Trophoblast cell (in vitro differentiated cells and primary cell): ENCODE results near the gene RNF208.

ENCODE experiments used
- DNase-seq, 2 donors: peaks; one replicate each; pipeline ENCODE4 v3.0.0-alpha.2; 2016
- H2AFZ ChIP-seq: 2 replicates; pipeline ENCODE4 v1.6.1; 2013; ENCODE audit warnings: low read length, moderate library complexity, mild to moderate bottlenecking; ENCODE audit not compliant: insufficient read depth, poor library complexity
- H2AK5ac ChIP-seq: 2 replicates; pipeline ENCODE4 v1.6.1; 2013; ENCODE audit warnings: mild to moderate bottlenecking, low read length
- H2BK120ac ChIP-seq: 2 replicates; pipeline ENCODE4 v1.6.1; 2013; ENCODE audit warnings: low read length, mild to moderate bottlenecking, moderate library complexity; ENCODE audit not compliant: insufficient read depth, poor library complexity
- H2BK12ac ChIP-seq: 2 replicates; pipeline ENCODE4 v1.6.1; 2013; ENCODE audit warnings: mild to moderate bottlenecking, low read length, moderate library complexity
- H2BK5ac ChIP-seq: 2 replicates; pipeline ENCODE4 v1.6.1; 2013; ENCODE audit warnings: low read length, low read depth, moderate library complexity, mild to moderate bottlenecking; ENCODE audit not compliant: poor library complexity
- H3K14ac ChIP-seq: 2 replicates; pipeline ENCODE4 v1.6.1; 2013; ENCODE audit warnings: mild to moderate bottlenecking, low read length
- H3K18ac ChIP-seq: 2 replicates; pipeline ENCODE4 v1.6.1; 2013; ENCODE audit warnings: mild to moderate bottlenecking, low read length
- H3K23ac ChIP-seq: 2 replicates; pipeline ENCODE4 v1.6.1; 2013; ENCODE audit warnings: low read length
- H3K27ac ChIP-seq: 2 replicates; pipeline ENCODE4 v1.5.1; 2013; ENCODE audit warnings: low read depth, mild to moderate bottlenecking, inconsistent platforms, low read length, moderate library complexity
- H3K27me3 ChIP-seq: 2 replicates; pipeline ENCODE4 v1.6.1; 2013; ENCODE audit warnings: inconsistent platforms, mild to moderate bottlenecking, low read length, moderate library complexity; ENCODE audit not compliant: insufficient read depth
- H3K36me3 ChIP-seq, 2 experiments: 1 replicate in 1 of 2; 2 replicates in 1 of 2; pipeline ENCODE4 v1.6.1; 2013; ENCODE audit warnings: low read length in 2 of 2, mild to moderate bottlenecking in 2 of 2, moderate library complexity in 1 of 2; ENCODE audit not compliant: insufficient read depth in 2 of 2, control insufficient read depth in 1 of 2
- H3K4ac ChIP-seq: 2 replicates; pipeline ENCODE4 v1.6.1; 2013; ENCODE audit warnings: low read depth, mild to moderate bottlenecking, low read length, moderate library complexity
- H3K4me1 ChIP-seq, 2 experiments: 1 replicate in 1 of 2; 2 replicates in 1 of 2; pipeline ENCODE4 v1.6.1; 2013; ENCODE audit warnings: low read length in 2 of 2, mild to moderate bottlenecking in 2 of 2, moderate library complexity in 1 of 2; ENCODE audit not compliant: insufficient read depth in 2 of 2, control insufficient read depth in 1 of 2
- H3K4me2 ChIP-seq: 2 replicates; pipeline ENCODE4 v1.6.1; 2013; ENCODE audit warnings: inconsistent platforms, mild to moderate bottlenecking, low read length, moderate library complexity
- H3K4me3 ChIP-seq: 2 replicates; pipeline ENCODE4 v1.5.1; 2013; ENCODE audit warnings: mild to moderate bottlenecking, low read depth, low read length, inconsistent platforms
- H3K79me1 ChIP-seq: one replicate; pipeline ENCODE4 v1.6.1; 2013; ENCODE audit warnings: low read length
- H3K79me2 ChIP-seq: 2 replicates; pipeline ENCODE4 v1.6.1; 2013; ENCODE audit warnings: low read length, mild to moderate bottlenecking; ENCODE audit not compliant: control insufficient read depth, insufficient read depth, poor library complexity
- H3K9ac ChIP-seq: 2 replicates; pipeline ENCODE4 v1.6.1; 2013; ENCODE audit warnings: mild to moderate bottlenecking, low read length
- H3K9me3 ChIP-seq: 2 replicates; pipeline ENCODE4 v1.6.1; 2013; ENCODE audit warnings: low read depth, mild to moderate bottlenecking, control low read depth, inconsistent platforms, low read length; ENCODE audit not compliant: insufficient read depth
- H4K12ac ChIP-seq: 2 replicates; pipeline ENCODE4 v1.6.1; 2013; ENCODE audit warnings: low read depth, mild to moderate bottlenecking, low read length, moderate library complexity
- H4K8ac ChIP-seq: 2 replicates; pipeline ENCODE4 v1.6.1; 2013; ENCODE audit warnings: low read depth, mild to moderate bottlenecking, low read length, moderate library complexity
- H4K91ac ChIP-seq: one replicate; pipeline ENCODE4 v1.6.1; 2013; ENCODE audit warnings: low read depth, mild to moderate bottlenecking, low read length, moderate library complexity
- WGBS: extraction: QIAGEN DNeasy Blood & Tissue Kit; methylation state at CpG from one replicate; pipeline ENCODE4 v1.1.7; 2013; ENCODE audit warnings: missing lambda C conversion rate; ENCODE audit not compliant: insufficient read length, insufficient coverage; ENCODE audit errors: extremely low coverage; 5-methylcytosine and 5-hydroxymethylcytosine counted together

Gene RNF208

GRCh38 chr9:137236936-137237421, 14.9 kb upstream of the RNF208 start:
- WGBS = no CpG with 5 or more reads among the region's 11 CpGs
- Histone ChIP-seq H2AK5ac (peak overlapping the region; percentile 66), H3K27ac (no peak overlapping the region), H3K4me2 (peak overlapping the region; percentile 42), H3K79me1 (peaks cover 8% of the 10 kb centered on the region), H3K14ac (peak overlapping the region; percentile 10), H3K36me3 (peaks cover under 1 to 3% of the 10 kb centered on the region in 2 experiments), H2AFZ (no peak overlapping the region), H3K23ac (no peak overlapping the region), H3K9ac (no peak overlapping the region), H3K4me1 (peaks cover 5% of the 10 kb centered on the region in 2 experiments), H4K91ac (no peak overlapping the region), H2BK120ac (no peak overlapping the region), H4K12ac (no peak overlapping the region), H3K9me3 (no peaks in the 10 kb centered on the region), H3K18ac (peak overlapping the region; percentile 30), H3K27me3 (no peaks in the 10 kb centered on the region), H2BK12ac (no peak overlapping the region), H4K8ac (no peak overlapping the region), H3K4ac (peak overlapping the region; percentile 17), H2BK5ac (no peak overlapping the region), H3K4me3 (no peak overlapping the region), H3K79me2 (peaks cover 12% of the 10 kb centered on the region)
- no peak for DNase-seq

GRCh38 chr9:137236238-137236935, 14.3 kb upstream of the RNF208 start:
- Histone ChIP-seq H2AFZ (no peak overlapping the region), H2BK120ac (no peak overlapping the region), H3K4ac (peak overlapping the region; percentile 17), H2BK12ac (no peak overlapping the region), H3K9ac (no peak overlapping the region), H3K18ac (peak overlapping the region; percentile 30), H3K79me1 (peaks cover 8% of the 10 kb centered on the region), H3K4me2 (peak overlapping the region; percentile 42), H3K14ac (peak overlapping the region; percentile 10), H4K12ac (no peak overlapping the region), H3K36me3 (no peaks in the 10 kb centered on the region), H4K8ac (peak overlapping the region; percentile 22), H3K27ac (no peak overlapping the region), H3K79me2 (peaks cover 7% of the 10 kb centered on the region), H4K91ac (no peak overlapping the region), H2AK5ac (peak overlapping the region; percentile 66), H3K4me3 (no peak overlapping the region), H3K4me1 (peaks cover 5% of the 10 kb centered on the region in 2 experiments), H2BK5ac (no peak overlapping the region), H3K23ac (no peak overlapping the region), H3K9me3 (no peaks in the 10 kb centered on the region), H3K27me3 (no peaks in the 10 kb centered on the region)
- peak; percentile 75 to 84 for DNase-seq
- no CpG with 5 or more reads among the region's 31 CpGs for WGBS

- Histone ChIP-seq H2BK120ac (no peak overlapping the region), H3K23ac (no peak overlapping the region), H3K4me2 (no peak overlapping the region), H3K79me1 (peaks cover 6% of the 10 kb centered on the region), H3K27me3 (no peaks in the 10 kb centered on the region), H3K27ac (no peak overlapping the region), H3K4me1 (peaks cover 5% of the 10 kb centered on the region in 2 experiments), H3K79me2 (peaks cover 5% of the 10 kb centered on the region), H2BK12ac (no peak overlapping the region), H3K18ac (no peak overlapping the region), H4K8ac (no peak overlapping the region), H3K4me3 (no peak overlapping the region), H3K9me3 (no peaks in the 10 kb centered on the region), H4K12ac (no peak overlapping the region), H2BK5ac (no peak overlapping the region), H3K4ac (no peak overlapping the region), H3K36me3 (no peaks in the 10 kb centered on the region), H2AK5ac (no peak overlapping the region), H3K9ac (no peak overlapping the region), H2AFZ (no peak overlapping the region), H3K14ac (no peak overlapping the region), H4K91ac (no peak overlapping the region)
- no CpG with 5 or more reads among the region's 35 CpGs for WGBS
- no peak for DNase-seq
Measured at GRCh38 chr9:137235424-137236237, 13.6 kb upstream of the RNF208 start.

- H2BK12ac ChIP-seq = no peak overlapping the region
- H2AFZ ChIP-seq = no peak overlapping the region
- H3K4me1 ChIP-seq = peaks cover 5% of the 10 kb centered on the region in 2 experiments
- no peak overlapping the region for H3K4me3 ChIP-seq
- H3K79me2 ChIP-seq = no peaks in the 10 kb centered on the region
- DNase-seq = no peak
- no peak overlapping the region for H3K4ac ChIP-seq
- no peak overlapping the region for H3K9ac ChIP-seq
- H2BK5ac ChIP-seq = no peak overlapping the region
- no peak overlapping the region for H2AK5ac ChIP-seq
- H3K9me3 ChIP-seq = no peaks in the 10 kb centered on the region
- no peak overlapping the region for H3K27ac ChIP-seq
- WGBS = no CpG with 5 or more reads among the region's 18 CpGs
- H4K91ac ChIP-seq = no peak overlapping the region
- no peak overlapping the region for H3K23ac ChIP-seq
- no peak overlapping the region for H3K4me2 ChIP-seq
- no peak overlapping the region for H3K14ac ChIP-seq
- no peak overlapping the region for H4K8ac ChIP-seq
- H3K79me1 ChIP-seq = no peaks in the 10 kb centered on the region
- H2BK120ac ChIP-seq = no peak overlapping the region
- no peak overlapping the region for H3K18ac ChIP-seq
- no peaks in the 10 kb centered on the region for H3K27me3 ChIP-seq
- H3K36me3 ChIP-seq = no peaks in the 10 kb centered on the region
- H4K12ac ChIP-seq = no peak overlapping the region
Measured at GRCh38 chr9:137234758-137235423, 12.9 kb upstream of the RNF208 start.
